ENCODE data around the gene SHD. TPM values are rescaled to one million over a fixed set of nuclear protein-coding genes. Genes with fewer than 3 reads are reported as not detected.

The SHD gene
- total and polyA plus RNA-seq, 2 of the 4 experiments (the other 2 are of a cell fraction), result not detected

GRCh38 chr19:4258181-4258580 is 20.9 kb upstream of the SHD start:
- CTCF ChIA-PET, result interaction anchor here (1.9 kb wide), 1 partner anchor 9 kb away, joined by 4 read pairs; no protein-coding TSS in a partner anchor
- no peaks in the 10 kb centered on the region for H3K4me1 ChIP-seq (ENCODE audit: control insufficient read depth, insufficient read depth, low read length)
- H3K4ac ChIP-seq (ENCODE audit: low read depth, low read length), result no peak overlapping the region
- POLR2A ChIA-PET (ENCODE audit: unreplicated experiment), result no interaction called here
- H3K36me3 ChIP-seq (ENCODE audit: control insufficient read depth, insufficient read depth, low read length), result peaks cover 43% of the 10 kb centered on the region
- no peak overlapping the region for H3K4me3 ChIP-seq (ENCODE audit: insufficient read depth, low read depth, low read length)
- H3K27ac ChIP-seq (ENCODE audit: insufficient read depth, low read length), result no peak overlapping the region
- no peaks in the 10 kb centered on the region for H3K9me1 ChIP-seq (ENCODE audit: insufficient read depth, low read length)
- intact Hi-C loops (cut with micrococcal nuclease) (no loop called here), in situ Hi-C loops (cut with MboI; ENCODE audit: low sequenced_read_pairs) (no loop called here), dilution Hi-C loops (cut with HindIII; ENCODE audit: low sequenced_read_pairs, unreplicated experiment) (no loop called here)
- no peak overlapping the region for H3K4me2 ChIP-seq (ENCODE audit: low read depth, low read length)
- no peak overlapping the region for H3K23ac ChIP-seq (ENCODE audit: low read depth, low read length)
- no peaks in the 10 kb centered on the region for H4K20me1 ChIP-seq (ENCODE audit: insufficient read depth, low read length)
- H2BK15ac ChIP-seq (ENCODE audit: low read depth, low read length), result no peak overlapping the region
- no peak overlapping the region for H3K14ac ChIP-seq (replicated peaks; ENCODE audit: low read depth, low read length)
- no peak for DNase-seq
- no peak overlapping the region for H3K18ac ChIP-seq (ENCODE audit: low read depth, low read length)
- H3K56ac ChIP-seq (ENCODE audit: extremely low read depth, insufficient read depth, low read length), result no peak overlapping the region
- H2BK20ac ChIP-seq (ENCODE audit: low read depth, low read length), result no peak overlapping the region
- TF ChIP-seq NFE2L2 (IDR thresholded peaks at IDR 0.05; ENCODE audit: low read depth, low read length) (no peak), RCOR1 (IDR thresholded peaks at IDR 0.05; ENCODE audit: insufficient replicate concordance, low read length) (no peak), USF2 (IDR thresholded peaks at IDR 0.05; ENCODE audit: low read depth, low read length) (no peak), BHLHE40 (IDR thresholded peaks at IDR 0.05; ENCODE audit: low read depth, low read length) (no peak), MAFK (IDR thresholded peaks at IDR 0.05; ENCODE audit: low read depth, low read length) (no peak), CTCF (conservative IDR thresholded peaks at IDR 0.05; ENCODE audit: low read depth, low read length) (no peak), ELK1 (IDR thresholded peaks at IDR 0.05; ENCODE audit: borderline replicate concordance, low read depth, low read length) (no peak), MXI1 (IDR thresholded peaks at IDR 0.05; ENCODE audit: borderline replicate concordance, low read depth, low read length) (no peak), MAZ (IDR thresholded peaks at IDR 0.05; ENCODE audit: borderline replicate concordance, low read depth, low read length) (no peak), FOS (IDR thresholded peaks at IDR 0.05; ENCODE audit: low read depth, low read length) (no peak)
- H4K91ac ChIP-seq (ENCODE audit: insufficient read depth, low read depth, low read length), result no peak overlapping the region
- no peak overlapping the region for H3K9ac ChIP-seq (ENCODE audit: low read depth, low read length)
- no peak overlapping the region for H2AFZ ChIP-seq (replicated peaks; ENCODE audit: low read length, poor library complexity)
- H3K27me3 ChIP-seq (ENCODE audit: control insufficient read depth, insufficient read depth, low read length), result no peaks in the 10 kb centered on the region
- no TSS peak for BruUV-seq (replicated peaks)
- no peak overlapping the region for H2AK9ac ChIP-seq (replicated peaks; ENCODE audit: low read depth, low read length, poor library complexity)
- H4K8ac ChIP-seq (ENCODE audit: low read depth in 2 of 2, low read length in 2 of 2), result no peak overlapping the region
- no peak overlapping the region for H2BK120ac ChIP-seq (ENCODE audit: low read depth, low read length)
- no peak overlapping the region for H2AK5ac ChIP-seq (ENCODE audit: low read depth, low read length)
- peaks cover 8% of the 10 kb centered on the region; the same call in 1 of the 2 replicates for H3K9me3 ChIP-seq (ENCODE audit: control insufficient read depth, insufficient read depth, low read length)
- H2BK5ac ChIP-seq (ENCODE audit: low read depth, low read length, poor library complexity, severe bottlenecking), result no peak overlapping the region
- no peak for ATAC-seq (ENCODE audit: low read depth)
- H4K5ac ChIP-seq (ENCODE audit: low read depth, low read length), result no peak overlapping the region
- WGBS, 2 experiments (ENCODE audit: extremely low coverage in 2 of 2, insufficient read length in 1 of 2), result 96% methylated on average over 19 of the region's 28 CpGs; no CpG with 5 or more reads in 1 of the 2 experiments
- H3K79me1 ChIP-seq (ENCODE audit: low read depth in 1 of 2, low read length in 2 of 2), result no peaks in the 10 kb centered on the region
